Eye (tissue), 1 donor: ENCODE measurements around the gene ARL13A.
"Not testable (repeated sequence)": the region's sequence is repeated elsewhere in the genome, so short reads cannot be mapped to it uniquely, and the experiment has no call there.

Experiments used
- DNase-seq: peaks from one replicate; pipeline ENCODE4 v3.0.0-alpha.2; 2015

The ARL13A gene

GRCh38 chrX:100994352-100995281 is 25.1 kb downstream of the ARL13A start:
- DNase-seq: no peak

- no peak for DNase-seq
These were observed 26.0 kb downstream of the ARL13A start for GRCh38 chrX:100995469-100995868.

GRCh38 chrX:100999451-100999850 is 29.9 kb downstream of the ARL13A start:
- no peak for DNase-seq

GRCh38 chrX:101009090-101009489 is 39.6 kb downstream of the ARL13A start:
- DNase-seq: peak; percentile 0

- not testable (repeated sequence) for DNase-seq
These were observed 42.5 kb downstream of the ARL13A start for GRCh38 chrX:101012031-101012430.

- DNase-seq: no peak
These were observed 52.5 kb downstream of the ARL13A start for GRCh38 chrX:101022020-101022419.

GRCh38 chrX:101025126-101025525 is 55.6 kb downstream of the ARL13A start:
- no peak for DNase-seq

GRCh38 chrX:101028562-101028961 is 59.1 kb downstream of the ARL13A start:
- DNase-seq: no peak

- DNase-seq: no peak
These were observed 60.2 kb downstream of the ARL13A start for GRCh38 chrX:101029665-101030064.

GRCh38 chrX:101037231-101037630 is 67.7 kb downstream of the ARL13A start:
- DNase-seq: no peak

- DNase-seq: no peak
These were observed 70.7 kb downstream of the ARL13A start for GRCh38 chrX:101040197-101040596.
